A549 treated with Hydrocortisone at 1 μM for 4 hours (cell line): ENCODE results near the gene SLC39A2. TPM values are rescaled to one million over a fixed set of nuclear protein-coding genes. Genes with fewer than 3 reads are reported as not detected.

ENCODE experiments used
- total RNA-seq: library from RNA; stranded (reverse); fragments of 200-300 nt; extraction: Qiagen RNA extraction; gene quantifications from 5 replicates; pipeline ENCODE4 v1.2.3, GENCODE V29; 2022

Gene SLC39A2, protein sequence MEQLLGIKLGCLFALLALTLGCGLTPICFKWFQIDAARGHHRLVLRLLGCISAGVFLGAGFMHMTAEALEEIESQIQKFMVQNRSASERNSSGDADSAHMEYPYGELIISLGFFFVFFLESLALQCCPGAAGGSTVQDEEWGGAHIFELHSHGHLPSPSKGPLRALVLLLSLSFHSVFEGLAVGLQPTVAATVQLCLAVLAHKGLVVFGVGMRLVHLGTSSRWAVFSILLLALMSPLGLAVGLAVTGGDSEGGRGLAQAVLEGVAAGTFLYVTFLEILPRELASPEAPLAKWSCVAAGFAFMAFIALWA
- not detected in 5 replicates for total RNA-seq

DNA sequence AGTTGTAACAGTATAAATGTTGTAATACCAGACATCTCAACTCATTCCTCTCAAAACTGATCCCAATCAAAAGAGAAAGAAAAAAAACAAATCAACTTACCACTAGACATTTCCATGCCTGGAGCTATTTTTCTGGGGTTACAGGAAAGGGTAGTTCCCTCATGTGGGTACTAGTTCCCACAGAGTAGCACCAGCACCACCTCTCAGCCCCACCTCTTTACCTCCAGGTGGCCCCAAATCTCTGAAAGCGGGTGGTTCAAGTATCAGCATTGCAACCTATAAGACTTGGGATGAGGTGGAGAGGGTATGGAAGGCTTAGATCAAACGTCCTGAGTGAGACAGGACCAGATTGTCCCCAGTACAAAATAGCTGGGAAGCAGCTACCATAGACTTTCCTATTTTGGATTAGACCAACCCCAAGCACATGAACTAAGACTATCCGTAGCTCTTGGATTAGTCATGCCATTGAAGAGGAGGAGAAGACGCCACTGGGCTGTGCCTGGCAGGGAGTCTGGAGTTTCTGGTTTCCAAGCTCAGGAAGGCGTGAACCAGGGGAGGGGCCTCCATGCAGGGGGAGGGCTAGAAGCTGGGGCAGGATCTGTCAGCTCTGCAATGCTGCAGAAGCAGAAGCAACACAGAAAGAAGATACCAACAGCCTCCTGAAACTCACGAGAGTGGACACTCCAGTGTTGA lies at the start of gene SLC39A2:
SLC39A2 (plus strand) TSS at position 620 of the 693 bp plus-strand sequence. CDS start 154 bp downstream, outside the sequence.

DNA sequence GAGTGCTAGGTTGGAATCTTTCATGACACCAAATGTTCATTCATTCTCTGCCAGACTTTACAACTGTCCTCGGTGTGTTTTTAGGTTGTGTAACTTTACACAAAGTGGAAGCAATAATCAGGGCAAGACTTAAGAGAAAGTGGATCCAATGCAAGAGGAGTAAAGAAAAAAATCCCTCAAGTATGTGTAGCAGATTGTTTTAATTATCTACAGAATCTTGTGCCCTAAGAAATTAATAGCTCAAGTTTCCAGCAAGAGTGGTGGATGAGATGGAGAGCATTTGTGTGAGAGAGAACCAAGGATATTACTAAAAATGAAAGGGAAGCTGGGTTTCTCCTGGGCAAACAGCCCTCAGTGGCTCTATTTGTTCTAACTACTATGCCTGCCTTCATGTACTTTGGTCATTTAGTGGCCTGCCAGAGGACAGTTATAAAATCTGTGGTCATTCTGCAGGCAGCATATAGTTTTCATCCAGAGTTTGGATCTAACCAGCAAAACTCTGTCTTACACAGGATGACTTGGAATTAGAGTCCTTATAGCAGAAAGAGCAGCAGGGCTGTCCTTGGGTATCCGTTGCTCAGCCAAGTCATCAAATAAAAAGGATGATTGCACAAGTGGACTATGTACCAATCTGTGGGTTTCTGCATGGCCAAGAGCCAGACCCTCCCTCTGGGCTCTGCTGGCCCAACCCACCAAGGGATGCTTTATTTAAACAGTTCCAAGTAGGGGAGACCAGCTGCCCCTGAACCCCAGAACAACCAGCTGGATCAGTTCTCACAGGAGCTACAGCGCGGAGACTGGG lies 44.2 kb upstream of the SLC39A2 start, which contains the start of gene RNASE2:
RNASE2 (plus strand) TSS at position 752 of the 802 bp plus-strand sequence. CDS start 285 bp downstream, outside the sequence.

DNA sequence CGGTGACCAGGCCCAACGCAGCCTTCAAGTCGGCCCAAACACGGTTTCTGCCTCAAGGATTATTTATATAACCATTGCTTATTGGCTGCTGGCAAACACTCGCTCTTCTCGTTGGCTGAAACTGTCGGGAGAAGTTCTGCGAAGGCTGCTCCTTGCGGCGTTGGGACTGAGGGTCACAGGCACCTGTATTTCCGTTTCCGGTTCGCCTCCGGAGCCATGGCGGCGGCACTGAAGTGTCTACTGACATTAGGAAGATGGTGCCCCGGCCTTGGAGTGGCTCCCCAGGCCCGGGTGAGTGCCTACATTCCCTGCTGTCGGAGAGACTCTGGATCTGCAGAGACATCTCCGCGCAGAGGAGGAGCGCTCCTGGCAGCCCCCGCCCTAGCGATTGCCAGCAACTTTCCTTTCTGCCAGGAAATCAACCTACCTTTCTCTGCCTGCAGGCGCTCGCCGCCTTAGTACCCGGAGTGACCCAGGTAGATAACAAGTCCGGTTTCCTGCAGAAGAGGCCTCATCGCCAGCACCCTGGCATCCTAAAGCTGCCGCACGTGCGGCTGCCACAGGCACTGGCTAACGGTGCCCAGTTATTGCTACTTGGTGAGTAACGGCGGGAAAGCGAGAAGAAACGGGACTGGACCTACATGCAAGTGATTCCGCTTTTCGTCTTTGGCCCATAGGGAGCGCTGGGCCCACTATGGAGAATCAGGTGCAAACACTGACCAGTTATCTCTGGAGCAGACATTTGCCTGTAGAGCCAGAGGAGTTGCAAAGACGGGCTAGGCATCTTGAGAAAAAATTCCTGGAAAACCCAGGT lies 9.1 kb upstream of the SLC39A2 start, which contains the start of gene METTL17:
METTL17 (plus strand) TSS at position 194 of the 814 bp plus-strand sequence; CDS start at position 217, 23 bp downstream.

DNA sequence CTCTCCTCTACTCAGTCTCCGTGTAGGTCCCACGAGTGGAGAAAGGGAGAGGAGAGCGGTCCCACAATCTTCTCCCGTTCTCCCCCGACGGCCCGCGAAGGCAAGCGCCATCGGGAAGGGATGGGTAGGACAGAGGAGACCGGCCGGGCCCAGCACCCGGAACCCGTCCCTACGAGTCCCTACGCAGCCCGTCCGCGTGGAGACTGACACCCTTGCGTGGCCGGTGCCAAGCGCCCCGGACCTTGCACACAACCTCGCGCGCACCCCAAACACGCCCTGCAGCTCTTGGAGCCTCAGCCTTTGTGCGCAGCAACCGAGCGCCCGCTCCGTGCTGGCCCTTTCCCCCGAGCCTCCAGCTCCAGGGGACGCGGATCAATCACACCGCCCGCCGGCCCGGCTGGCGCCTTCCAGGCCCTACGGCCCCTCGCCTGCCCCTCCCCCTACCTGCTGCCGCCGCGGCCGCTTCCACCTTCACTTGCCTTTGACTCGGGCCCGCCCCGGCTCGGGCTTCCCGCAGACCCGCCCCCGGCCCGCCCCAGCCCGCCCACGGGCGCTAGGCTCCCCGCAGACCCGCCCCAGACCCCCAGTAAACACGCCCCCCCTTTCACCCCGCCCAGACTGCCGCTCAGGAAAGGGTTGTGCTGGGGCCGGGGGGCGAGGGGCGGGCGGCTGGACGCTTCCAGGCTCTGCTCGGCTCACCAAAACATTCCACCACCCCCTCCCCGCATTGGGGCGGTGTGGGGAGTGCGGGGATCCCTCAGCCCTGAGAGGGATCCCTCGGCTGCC lies 25.7 kb downstream of the SLC39A2 start, which contains the start of gene NDRG2:
NDRG2 (minus strand) TSS at position 477 of the 786 bp plus-strand sequence. CDS start 1,746 bp downstream, outside the sequence.

DNA sequence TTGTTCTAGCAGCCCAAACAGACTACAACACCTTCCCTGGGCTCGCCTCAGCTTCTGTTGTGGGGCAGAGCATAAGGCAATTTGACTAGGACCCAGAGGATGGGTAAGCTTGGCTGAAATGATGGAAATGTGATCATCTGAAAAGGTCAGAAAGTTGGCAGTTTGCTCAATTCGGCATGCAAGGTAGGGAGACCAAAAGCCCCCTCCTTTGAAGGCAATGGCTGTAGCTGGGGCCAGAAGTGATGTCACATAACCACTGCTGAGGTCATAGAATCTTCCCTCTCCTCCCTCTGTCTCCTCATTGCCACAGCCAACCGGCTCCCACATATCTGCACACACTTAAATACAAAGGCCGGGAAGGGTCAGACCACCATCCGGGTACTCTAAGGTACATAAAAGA lies 30.8 kb downstream of the SLC39A2 start, which contains the start of gene TPPP2:
TPPP2 (plus strand) TSS at position 301 of the 400 bp plus-strand sequence. CDS start 365 bp downstream, outside the sequence.

DNA sequence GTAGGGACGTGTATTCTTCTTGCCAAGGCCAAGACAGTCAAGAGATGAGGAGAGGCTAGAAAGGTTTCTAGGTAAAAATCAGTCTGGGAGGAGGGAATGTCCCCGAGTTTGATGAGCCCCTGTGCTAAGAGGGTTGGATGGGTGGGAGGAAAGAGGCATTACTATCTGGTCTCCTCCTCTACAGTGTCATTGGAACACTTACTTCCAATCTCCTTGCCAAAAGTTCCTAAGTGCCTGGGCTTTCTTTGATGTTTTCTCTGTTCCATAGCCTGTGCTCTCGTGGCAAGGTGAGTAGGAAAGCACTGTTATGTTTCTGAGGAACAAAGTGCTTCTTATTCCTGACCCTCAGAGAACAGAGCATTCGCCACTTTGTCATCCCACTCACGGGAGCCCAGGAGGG lies 35.6 kb downstream of the SLC39A2 start, which contains the start of gene RNASE13:
RNASE13 (minus strand) TSS at position 101 of the 400 bp plus-strand sequence. CDS start 519 bp downstream, outside the sequence.

DNA sequence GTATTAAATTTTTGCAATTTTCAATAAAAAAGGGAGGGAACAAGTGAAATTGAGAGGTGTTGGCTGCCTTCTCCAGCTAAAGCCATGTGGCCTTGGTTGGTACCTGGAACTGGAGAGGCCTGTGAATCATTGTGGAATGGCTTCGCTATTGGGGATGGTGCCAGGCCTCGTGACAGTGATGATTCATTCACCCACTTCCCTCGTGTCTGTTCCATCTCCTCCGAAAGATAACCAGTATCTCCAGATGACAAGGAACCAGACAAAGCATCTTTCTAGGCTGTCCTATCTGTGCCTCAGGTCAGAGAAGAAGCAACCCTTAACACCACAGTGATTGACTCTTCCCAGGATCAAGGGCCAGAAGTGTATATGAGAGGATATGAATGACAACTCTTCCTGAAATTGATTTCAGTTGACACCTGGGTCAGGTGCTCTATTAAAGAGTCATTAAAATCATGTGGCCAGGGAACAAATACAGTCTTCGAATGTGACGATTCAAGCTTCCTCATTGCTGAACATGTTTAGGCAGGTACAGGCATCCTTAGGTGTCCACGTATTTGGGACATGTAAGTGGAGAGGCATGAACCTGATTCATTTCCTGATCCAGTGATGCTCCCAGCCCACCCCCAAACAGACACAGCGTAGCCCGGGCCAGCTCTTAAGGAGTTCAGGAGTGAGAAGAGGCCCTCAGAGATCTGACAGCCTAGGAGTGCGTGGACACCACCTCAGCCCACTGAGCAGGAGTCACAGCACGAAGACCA lies 42.8 kb downstream of the SLC39A2 start, which contains the start of gene RNASE7:
RNASE7 (plus strand) TSS at position 687 of the 758 bp plus-strand sequence. CDS start 631 bp downstream, outside the sequence.

Other genes starting within 250 kb of the SLC39A2 start
- gene EDDM3B, start 230.9 kb upstream of the SLC39A2 start, total RNA-seq = not detected in 5 replicates
- gene RNASE6, start 218.0 kb upstream of the SLC39A2 start, total RNA-seq = not detected in 5 replicates
- gene RNASE1, start 196.4 kb upstream of the SLC39A2 start, total RNA-seq = 0.12 to 0.31 TPM (median 0.15 TPM) in 5 replicates
- gene RNASE3, start 107.9 kb upstream of the SLC39A2 start, total RNA-seq = not detected in 5 replicates
- gene RNASE2, start 43.8 kb upstream of the SLC39A2 start, total RNA-seq = not detected in 5 replicates
- 67.0 to 76.5 TPM (median 72.4 TPM) in 5 replicates for gene METTL17, start 9.3 kb upstream of the SLC39A2 start, total RNA-seq
- 1.7 to 3.3 TPM (median 2.4 TPM) in 5 replicates for gene NDRG2, start 25.8 kb downstream of the SLC39A2 start, total RNA-seq
- gene TPPP2, start 30.9 kb downstream of the SLC39A2 start, total RNA-seq = not detected in 5 replicates
- not detected in 5 replicates for gene RNASE13, start 35.5 kb downstream of the SLC39A2 start, total RNA-seq
- gene RNASE7, start 43.1 kb downstream of the SLC39A2 start, total RNA-seq = 0.07 TPM in 1 of 5 replicates, not detected in the others
- gene RNASE8, start 58.5 kb downstream of the SLC39A2 start, total RNA-seq = not detected in 5 replicates
- gene ARHGEF40, start 71.0 kb downstream of the SLC39A2 start, total RNA-seq = 7.4 to 9.9 TPM (median 8.6 TPM) in 5 replicates
- 21.4 to 31.3 TPM (median 28.4 TPM) in 5 replicates for gene ZNF219, start 99.4 kb downstream of the SLC39A2 start, total RNA-seq
- gene TMEM253, start 101.8 kb downstream of the SLC39A2 start, total RNA-seq = 0.35 to 1.0 TPM (median 0.81 TPM) in 5 replicates
- gene OR5AU1, start 156.8 kb downstream of the SLC39A2 start, total RNA-seq = not detected in 5 replicates